ENCODE measurements around the gene KRTAP3-1. TPM values are rescaled to one million over a fixed set of nuclear protein-coding genes. Genes with fewer than 3 reads are reported as not detected.

KRTAP3-1 gene
- total and polyA plus RNA-seq, 7 donors = not detected

GRCh38 chr17:41013181-41013580, 4.3 kb upstream of the KRTAP3-1 start:
- Histone ChIP-seq H3K27me3 (no peaks in the 10 kb centered on the region), H3K4me1 (no peaks in the 10 kb centered on the region), H3K4me3 (no peak overlapping the region), H3K36me3 (no peaks in the 10 kb centered on the region), H3K9me3 (no peaks in the 10 kb centered on the region), H3K27ac (no peak overlapping the region)
- WGBS, 2 donors = 83 to 87% methylated on average over 3 of the region's 3 CpGs
- TF ChIP-seq POLR2A (IDR thresholded peaks at IDR 0.05) = no peak
- no peak for TF ChIP-seq EP300 (IDR thresholded peaks at IDR 0.05)
- TF ChIP-seq POLR2AphosphoS5 (IDR thresholded peaks at IDR 0.05) = no peak
- intact Hi-C loops (cut with DNase I) = no loop called here
- DNase-seq = no peak

DNA sequence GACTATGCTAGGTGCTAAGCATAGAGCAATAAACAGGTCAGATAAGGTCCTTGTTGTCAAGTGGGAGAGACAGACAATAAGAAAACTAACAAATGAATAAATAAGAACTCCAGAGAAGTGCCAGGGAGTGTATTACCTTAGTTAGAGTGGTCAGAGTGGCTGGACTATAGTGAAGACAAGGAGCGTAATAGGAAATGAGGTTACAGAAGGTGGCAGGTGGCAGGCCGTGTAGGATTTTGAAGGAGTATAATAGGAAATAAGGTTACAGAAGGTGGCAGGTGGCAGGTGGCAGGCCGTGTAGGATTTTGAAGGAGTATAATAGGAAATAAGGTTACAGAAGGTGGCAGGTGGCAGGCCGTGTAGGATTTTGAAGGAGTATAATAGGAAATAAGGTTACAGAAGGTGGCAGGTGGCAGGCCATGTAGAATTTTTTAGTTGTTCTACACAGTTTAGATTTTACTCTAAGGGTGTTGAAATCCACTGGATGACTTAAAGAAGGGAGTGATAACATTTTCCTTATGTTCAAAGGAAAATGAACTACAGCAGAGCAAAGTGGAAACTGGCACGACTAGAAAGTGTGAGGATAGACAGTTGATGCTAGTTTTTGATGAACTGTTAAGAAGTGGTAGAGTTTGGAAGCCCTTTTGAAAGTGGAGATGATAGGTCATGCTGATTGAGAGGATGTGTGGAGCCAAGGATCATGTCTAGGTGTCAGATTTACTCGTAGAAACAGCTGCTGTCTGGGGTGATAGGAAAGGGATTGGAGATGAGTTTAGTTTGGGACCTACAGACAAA, 3.6 kb upstream of the KRTAP3-1 start:
- intact Hi-C loops (cut with DNase I) = no loop called here
- 77 to 78% methylated on average over 6 of the region's 6 CpGs for WGBS, 2 donors
- H3K27me3 ChIP-seq = no peaks in the 10 kb centered on the region
- H3K4me1 ChIP-seq = no peaks in the 10 kb centered on the region
- H3K9me3 ChIP-seq = no peaks in the 10 kb centered on the region
- no peak overlapping the region for H3K4me3 ChIP-seq
- no peak for DNase-seq
- no peak overlapping the region for H3K27ac ChIP-seq
- no peaks in the 10 kb centered on the region for H3K36me3 ChIP-seq
- TF ChIP-seq EP300 (IDR thresholded peaks at IDR 0.05) (no peak), POLR2A (IDR thresholded peaks at IDR 0.05) (no peak), POLR2AphosphoS5 (IDR thresholded peaks at IDR 0.05) (no peak)
- TF ChIP-seq, protein P1, sequence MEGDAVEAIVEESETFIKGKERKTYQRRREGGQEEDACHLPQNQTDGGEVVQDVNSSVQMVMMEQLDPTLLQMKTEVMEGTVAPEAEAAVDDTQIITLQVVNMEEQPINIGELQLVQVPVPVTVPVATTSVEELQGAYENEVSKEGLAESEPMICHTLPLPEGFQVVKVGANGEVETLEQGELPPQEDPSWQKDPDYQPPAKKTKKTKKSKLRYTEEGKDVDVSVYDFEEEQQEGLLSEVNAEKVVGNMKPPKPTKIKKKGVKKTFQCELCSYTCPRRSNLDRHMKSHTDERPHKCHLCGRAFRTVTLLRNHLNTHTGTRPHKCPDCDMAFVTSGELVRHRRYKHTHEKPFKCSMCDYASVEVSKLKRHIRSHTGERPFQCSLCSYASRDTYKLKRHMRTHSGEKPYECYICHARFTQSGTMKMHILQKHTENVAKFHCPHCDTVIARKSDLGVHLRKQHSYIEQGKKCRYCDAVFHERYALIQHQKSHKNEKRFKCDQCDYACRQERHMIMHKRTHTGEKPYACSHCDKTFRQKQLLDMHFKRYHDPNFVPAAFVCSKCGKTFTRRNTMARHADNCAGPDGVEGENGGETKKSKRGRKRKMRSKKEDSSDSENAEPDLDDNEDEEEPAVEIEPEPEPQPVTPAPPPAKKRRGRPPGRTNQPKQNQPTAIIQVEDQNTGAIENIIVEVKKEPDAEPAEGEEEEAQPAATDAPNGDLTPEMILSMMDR (IDR thresholded peaks at IDR 0.05) = no peak

- intact Hi-C loops (cut with DNase I) = no loop called here
- Histone ChIP-seq H3K27me3 (no peaks in the 10 kb centered on the region), H3K36me3 (no peaks in the 10 kb centered on the region), H3K4me1 (no peaks in the 10 kb centered on the region), H3K27ac (no peak overlapping the region), H3K4me3 (no peak overlapping the region), H3K9me3 (no peaks in the 10 kb centered on the region)
- no peak for TF ChIP-seq EP300 (IDR thresholded peaks at IDR 0.05)
- DNase-seq = no peak
These were observed 1.5 kb upstream of the KRTAP3-1 start for GRCh38 chr17:41010441-41010840.

DNA sequence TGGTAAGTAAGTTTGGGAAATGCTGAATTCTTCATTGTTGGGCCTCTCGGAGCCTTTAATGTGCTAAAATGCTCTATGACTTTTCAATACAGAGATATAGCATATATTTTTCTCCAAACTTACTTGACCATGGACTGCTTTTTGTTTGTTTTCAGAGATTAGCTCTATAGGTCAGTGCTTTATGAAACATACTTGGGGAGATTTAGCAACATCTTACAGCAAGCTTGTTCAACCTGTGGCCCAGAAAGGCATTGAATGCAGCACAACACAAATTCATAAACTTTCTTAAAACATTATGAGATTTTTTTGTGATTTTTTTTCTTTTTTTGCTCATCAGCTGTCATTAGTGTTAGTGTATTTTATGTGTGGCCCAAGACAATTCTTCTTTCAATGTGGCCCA, 1.0 kb upstream of the KRTAP3-1 start:
- TF ChIP-seq POLR2AphosphoS5 (IDR thresholded peaks at IDR 0.05) (no peak), POLR2A (IDR thresholded peaks at IDR 0.05) (no peak), EP300 (IDR thresholded peaks at IDR 0.05) (no peak)
- TF ChIP-seq, protein P1 (IDR thresholded peaks at IDR 0.05) = no peak
- DNase-seq = no peak
- Histone ChIP-seq H3K4me1 (no peaks in the 10 kb centered on the region), H3K27ac (no peak overlapping the region), H3K9me3 (no peaks in the 10 kb centered on the region), H3K36me3 (no peaks in the 10 kb centered on the region), H3K4me3 (no peak overlapping the region), H3K27me3 (no peaks in the 10 kb centered on the region)
- intact Hi-C loops (cut with DNase I) = no loop called here
- WGBS, 2 donors = 94% methylated on average over 1 of the region's 1 CpG

DNA sequence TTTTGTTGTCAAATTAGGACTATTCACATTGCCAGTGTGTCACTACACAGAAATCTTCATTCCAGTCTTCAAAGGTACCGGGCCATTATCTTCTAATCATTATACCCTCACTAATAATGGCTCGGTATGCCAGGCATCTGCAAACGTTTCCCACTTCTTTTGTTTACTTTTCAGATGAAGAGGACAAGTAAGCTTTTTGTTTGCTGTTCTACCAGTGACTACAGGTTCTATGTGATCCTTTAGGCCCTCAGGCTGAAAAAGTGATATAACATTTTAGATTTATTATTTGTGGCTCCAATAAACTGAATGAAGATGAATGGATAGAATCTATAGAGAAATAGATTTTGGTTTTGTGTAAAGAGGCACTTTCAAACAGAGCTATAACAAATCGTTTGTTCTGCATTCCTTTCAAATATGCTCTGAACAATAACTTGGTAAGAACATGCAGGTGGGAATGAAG, 403 bp upstream of the KRTAP3-1 start:
- Histone ChIP-seq H3K4me3 (no peak overlapping the region), H3K27me3 (no peaks in the 10 kb centered on the region), H3K4me1 (no peaks in the 10 kb centered on the region), H3K36me3 (no peaks in the 10 kb centered on the region), H3K9me3 (no peaks in the 10 kb centered on the region), H3K27ac (no peak overlapping the region)
- intact Hi-C loops (cut with DNase I) = no loop called here
- no peak for TF ChIP-seq POLR2A (IDR thresholded peaks at IDR 0.05)
- no peak for TF ChIP-seq EP300 (IDR thresholded peaks at IDR 0.05)
- no peak for TF ChIP-seq POLR2AphosphoS5 (IDR thresholded peaks at IDR 0.05)
- TF ChIP-seq, protein P1 (IDR thresholded peaks at IDR 0.05) = no peak
- whole genome bisulfite sequencing, 2 donors = 48 to 64% methylated on average over 4 of the region's 4 CpGs
- no peak for DNase-seq

- Histone ChIP-seq H3K27ac (no peak overlapping the region), H3K4me1 (no peaks in the 10 kb centered on the region), H3K4me3 (no peak overlapping the region), H3K27me3 (no peaks in the 10 kb centered on the region), H3K36me3 (no peaks in the 10 kb centered on the region), H3K9me3 (no peaks in the 10 kb centered on the region)
- TF ChIP-seq POLR2AphosphoS5 (IDR thresholded peaks at IDR 0.05) (no peak), EP300 (IDR thresholded peaks at IDR 0.05) (no peak), POLR2A (IDR thresholded peaks at IDR 0.05) (no peak)
- TF ChIP-seq, protein P1 (IDR thresholded peaks at IDR 0.05) = no peak
- WGBS, 2 donors = 90 to 92% methylated on average over 3 of the region's 3 CpGs
- intact Hi-C loops (cut with DNase I) = no loop called here
- no peak for DNase-seq
These were observed 4.5 kb downstream of the KRTAP3-1 start for GRCh38 chr17:41004397-41004796.

All from sigmoid colon (tissue), 7 donors.